HCT116 (cell line): Measurements from ENCODE around the gene CYP24A1.

Experiments used
- CEBPB ChIP-seq: IDR thresholded peaks from 2 replicates; pipeline ENCODE4 v1.6.1; 2012; ENCODE audit warnings: low read depth
- CTCF ChIP-seq, 3 experiments: fragments of 200-600 bp in 1 of 3; sonication (generic) in 1 of 3; IDR thresholded peaks in 2 of 3; conservative IDR thresholded peaks in 1 of 3; 2 replicates each; pipeline ENCODE4 v1.5.1; 2012 to 2017; ENCODE audit warnings: low read depth in 2 of 3, low read length in 2 of 3, antibody characterized with exemption in 1 of 3, borderline replicate concordance in 1 of 3, control low read depth in 1 of 3, mild to moderate bottlenecking in 1 of 3, mixed read lengths in 1 of 3, mixed run types in 1 of 3, moderate library complexity in 1 of 3; ENCODE audit not compliant: insufficient read depth in 1 of 3
- EGR1 ChIP-seq: IDR thresholded peaks from 2 replicates; pipeline ENCODE4 v1.6.1; 2012; ENCODE audit warnings: low read depth
- EZH2 ChIP-seq: fragments of 200-600 bp; sonication (generic); IDR thresholded peaks from 2 replicates; pipeline ENCODE4 v1.6.1; 2017; ENCODE audit warnings: antibody characterized with exemption, mixed run types
- JUND ChIP-seq: IDR thresholded peaks from 2 replicates; pipeline ENCODE4 v1.6.1; 2012
- POLR2AphosphoS5 ChIP-seq: IDR thresholded peaks from 2 replicates; pipeline ENCODE4 v1.6.1; 2011; ENCODE audit warnings: mild to moderate bottlenecking, low read depth, low read length, moderate library complexity
- SP1 ChIP-seq: IDR thresholded peaks from 2 replicates; pipeline ENCODE4 v1.6.1; 2012; ENCODE audit warnings: low read depth

- no peak for TF ChIP-seq EGR1
- TF ChIP-seq CTCF (IDR thresholded peaks at IDR 0.05 in 2 of 3, conservative IDR thresholded peaks at IDR 0.05 in 1 of 3; ENCODE audit: borderline replicate concordance in 1 of 3, insufficient read depth in 1 of 3, low read depth in 2 of 3, low read length in 2 of 3) = no peak
- TF ChIP-seq CEBPB = no peak
- TF ChIP-seq JUND = no peak
- no peak for TF ChIP-seq POLR2AphosphoS5
- TF ChIP-seq EZH2 = no peak
- TF ChIP-seq SP1 = no peak
Observed at GRCh38 chr20:54188132-54188849, 14.5 kb upstream of the CYP24A1 start.
